Adipocyte (in vitro differentiated cells): ENCODE data around the gene LRRN3.
A peak's percentile ranks its signal among the peaks of the same experiment; 100 is the strongest.

Experiments
- DNase-seq: peaks from one replicate; pipeline ENCODE4 v3.0.0-alpha.2; 2015; ENCODE audit warnings: low read depth
- H3K27me3 ChIP-seq: replicated peaks from 2 replicates; pipeline ENCODE4 v1.7.0; 2013; ENCODE audit warnings: mild to moderate bottlenecking, low read length, moderate library complexity; ENCODE audit not compliant: control insufficient read depth, insufficient read depth
- H3K36me3 ChIP-seq: 2 replicates; pipeline ENCODE4 v1.7.0; 2013; ENCODE audit warnings: low read length, mild to moderate bottlenecking, moderate library complexity; ENCODE audit not compliant: control insufficient read depth, insufficient read depth, severe bottlenecking
- H3K4me1 ChIP-seq: 2 replicates; pipeline ENCODE4 v1.7.0; 2013; ENCODE audit warnings: mild to moderate bottlenecking, low read length, moderate library complexity; ENCODE audit not compliant: control insufficient read depth, insufficient read depth
- H3K4me3 ChIP-seq: 2 replicates; pipeline ENCODE4 v1.7.0; 2013; ENCODE audit warnings: mild to moderate bottlenecking, low read length, moderate library complexity
- H3K9ac ChIP-seq: 2 replicates; pipeline ENCODE4 v1.7.0; 2013; ENCODE audit warnings: mild to moderate bottlenecking, low read length, moderate library complexity
- H3K9me3 ChIP-seq: 2 replicates; pipeline ENCODE4 v1.7.0; 2013; ENCODE audit warnings: mild to moderate bottlenecking, low read length, moderate library complexity; ENCODE audit not compliant: control insufficient read depth

The LRRN3 gene

DNA sequence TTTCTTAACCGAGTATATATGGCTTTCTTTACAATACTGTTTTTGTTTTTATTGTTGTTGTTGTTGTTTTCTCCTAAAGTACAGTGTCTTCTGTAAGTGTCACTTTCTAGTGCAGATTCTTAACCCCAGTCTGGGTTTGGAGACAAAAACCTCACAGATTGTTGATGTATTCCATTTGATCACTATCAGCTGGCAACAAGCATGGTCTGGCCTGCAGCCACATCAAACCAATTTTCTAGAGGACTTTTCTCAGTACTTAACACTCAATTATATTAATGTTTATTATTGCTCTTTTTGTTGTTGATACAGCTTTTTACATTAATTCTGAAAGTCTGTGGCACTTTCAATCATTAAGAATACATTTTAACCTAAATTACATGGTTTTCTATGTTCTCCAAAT lies 17.1 kb downstream of the LRRN3 start:
- Histone ChIP-seq H3K36me3 (no peaks in the 10 kb centered on the region), H3K4me3 (peak overlapping the region; percentile 62), H3K4me1 (peaks cover 26% of the 10 kb centered on the region), H3K9ac (no peak overlapping the region), H3K27me3 (no peaks in the 10 kb centered on the region), H3K9me3 (no peaks in the 10 kb centered on the region)
- no peak for DNase-seq

DNA sequence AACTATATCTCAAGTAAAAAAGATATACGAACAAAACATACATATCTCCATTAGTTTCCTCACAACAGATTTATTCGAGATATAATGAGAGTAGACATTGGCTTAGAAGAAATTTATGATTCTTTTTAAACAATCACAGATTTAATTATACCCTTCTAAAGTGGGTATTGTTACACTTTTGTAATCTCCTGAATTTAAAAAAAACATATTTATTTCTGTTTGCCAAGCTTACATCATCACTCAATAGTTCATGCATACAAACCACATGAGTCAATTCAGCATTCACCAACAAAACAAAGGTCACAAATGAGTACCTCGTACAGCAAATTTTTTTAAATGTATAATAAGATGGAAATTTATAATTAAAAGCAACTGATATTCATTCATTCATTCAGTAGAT lies 17.6 kb downstream of the LRRN3 start:
- no peaks in the 10 kb centered on the region for H3K27me3 ChIP-seq
- H3K4me1 ChIP-seq: peaks cover 30% of the 10 kb centered on the region
- no peaks in the 10 kb centered on the region for H3K9me3 ChIP-seq
- no peak overlapping the region for H3K9ac ChIP-seq
- peak overlapping the region; percentile 26 for H3K4me3 ChIP-seq
- DNase-seq: peak; percentile 60
- no peaks in the 10 kb centered on the region for H3K36me3 ChIP-seq

DNA sequence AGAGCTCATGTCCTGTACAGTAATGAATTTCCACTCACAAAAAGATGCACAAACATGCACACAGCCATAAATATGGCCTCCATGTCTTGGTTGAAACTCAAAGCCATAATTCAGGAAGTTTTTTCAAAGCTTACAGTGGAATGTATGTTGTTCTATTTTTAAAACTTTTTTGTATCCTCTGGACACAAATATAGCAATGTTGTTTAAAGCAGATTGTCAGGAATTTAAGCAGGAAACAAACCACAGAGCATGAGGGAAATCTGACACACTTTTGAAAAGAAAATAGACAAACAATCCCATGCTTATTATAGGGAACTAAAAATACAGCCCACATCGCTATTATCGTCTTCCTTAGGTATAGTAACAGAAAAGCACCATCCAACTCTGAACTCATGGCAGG lies 21.5 kb downstream of the LRRN3 start:
- DNase-seq: peak; percentile 49

DNA sequence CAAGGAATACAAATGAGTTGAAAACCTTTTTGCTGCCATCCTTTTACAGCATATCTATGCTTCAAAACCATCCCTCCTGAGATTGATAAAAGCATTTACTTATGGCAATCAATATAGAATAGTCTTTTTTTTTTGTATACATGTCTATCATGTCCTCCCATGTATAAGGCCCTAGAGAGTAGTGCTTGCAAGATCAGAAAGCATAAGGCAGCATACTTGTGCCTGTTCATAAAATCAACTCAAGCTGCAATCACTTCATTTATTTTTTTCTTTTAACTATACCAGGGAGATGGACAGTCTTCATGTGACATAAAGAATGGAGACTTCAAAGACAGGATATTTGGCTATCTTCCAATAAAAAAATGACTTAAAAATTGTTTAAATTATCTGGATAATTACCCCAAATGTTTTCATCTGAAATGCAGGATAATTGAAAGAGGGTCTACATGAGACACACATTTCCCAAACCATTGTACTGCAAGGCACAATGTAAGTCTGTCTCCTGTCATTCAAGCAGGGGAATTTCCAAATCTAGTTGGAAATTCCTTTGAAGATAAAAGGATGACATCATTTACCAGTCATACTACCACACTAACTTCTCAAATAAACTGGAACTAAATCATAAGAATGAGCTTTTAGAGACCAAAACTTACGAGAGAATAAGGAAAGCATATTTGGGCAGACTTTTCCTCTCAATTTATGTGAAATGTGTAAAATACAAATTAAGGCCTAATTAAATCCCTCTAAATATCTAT lies 22.5 kb downstream of the LRRN3 start:
- H3K9me3 ChIP-seq: no peaks in the 10 kb centered on the region
- H3K9ac ChIP-seq: no peak overlapping the region
- no peaks in the 10 kb centered on the region for H3K36me3 ChIP-seq
- H3K27me3 ChIP-seq: no peaks in the 10 kb centered on the region
- H3K4me3 ChIP-seq: no peak overlapping the region
- DNase-seq: peak; percentile 66
- H3K4me1 ChIP-seq: peaks cover 20% of the 10 kb centered on the region

More for the DNA sequence above, 21.5 kb downstream of the LRRN3 start:
- Histone ChIP-seq H3K4me3 (no peak overlapping the region), H3K36me3 (no peaks in the 10 kb centered on the region), H3K4me1 (peaks cover 30% of the 10 kb centered on the region), H3K27me3 (no peaks in the 10 kb centered on the region), H3K9ac (no peak overlapping the region), H3K9me3 (no peaks in the 10 kb centered on the region)

DNA sequence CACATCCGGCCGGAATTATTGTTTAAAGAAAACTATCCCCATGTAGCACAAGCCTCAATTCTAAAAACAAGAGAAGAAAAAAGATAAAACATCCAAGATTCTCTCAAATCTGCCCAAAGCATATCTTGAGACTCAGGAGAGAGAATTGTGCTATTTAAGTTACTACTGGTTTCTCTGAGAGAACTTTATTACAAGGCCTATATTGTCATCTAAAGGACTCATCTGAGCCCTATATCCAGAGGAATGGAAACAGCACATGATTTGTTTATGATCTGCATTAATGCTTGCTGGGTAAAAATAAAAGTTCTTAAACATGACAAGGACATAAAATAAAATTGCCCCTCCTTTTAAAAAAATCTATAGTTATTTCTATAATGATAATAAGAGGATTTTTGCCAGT lies 25.0 kb downstream of the LRRN3 start:
- DNase-seq: no peak
- no peaks in the 10 kb centered on the region for H3K27me3 ChIP-seq
- no peaks in the 10 kb centered on the region for H3K36me3 ChIP-seq
- H3K9me3 ChIP-seq: no peaks in the 10 kb centered on the region
- H3K4me3 ChIP-seq: no peak overlapping the region
- H3K4me1 ChIP-seq: peaks cover 10% of the 10 kb centered on the region
- no peak overlapping the region for H3K9ac ChIP-seq

DNA sequence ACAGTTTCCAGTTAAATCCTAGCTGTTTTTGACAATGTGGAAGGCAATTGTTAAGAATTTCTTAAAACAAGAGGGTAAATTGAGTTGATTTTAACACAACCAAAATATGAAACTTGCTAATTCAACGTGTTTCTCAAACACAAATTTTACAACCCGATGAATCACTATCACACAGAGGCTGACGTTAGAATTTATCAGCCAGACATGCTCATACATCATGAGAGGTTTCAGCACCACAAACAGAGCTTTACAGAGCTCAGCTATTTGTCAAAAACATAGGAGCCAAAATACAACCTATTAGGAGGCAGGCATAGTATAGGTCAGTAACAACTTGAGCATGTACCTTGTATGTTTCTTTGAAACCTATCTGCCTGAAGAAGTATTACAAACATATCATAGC lies 36.1 kb downstream of the LRRN3 start:
- Histone ChIP-seq H3K9me3 (no peaks in the 10 kb centered on the region), H3K9ac (no peak overlapping the region), H3K27me3 (no peaks in the 10 kb centered on the region), H3K4me3 (no peak overlapping the region), H3K36me3 (peaks cover 3% of the 10 kb centered on the region), H3K4me1 (no peaks in the 10 kb centered on the region)
- no peak for DNase-seq

DNA sequence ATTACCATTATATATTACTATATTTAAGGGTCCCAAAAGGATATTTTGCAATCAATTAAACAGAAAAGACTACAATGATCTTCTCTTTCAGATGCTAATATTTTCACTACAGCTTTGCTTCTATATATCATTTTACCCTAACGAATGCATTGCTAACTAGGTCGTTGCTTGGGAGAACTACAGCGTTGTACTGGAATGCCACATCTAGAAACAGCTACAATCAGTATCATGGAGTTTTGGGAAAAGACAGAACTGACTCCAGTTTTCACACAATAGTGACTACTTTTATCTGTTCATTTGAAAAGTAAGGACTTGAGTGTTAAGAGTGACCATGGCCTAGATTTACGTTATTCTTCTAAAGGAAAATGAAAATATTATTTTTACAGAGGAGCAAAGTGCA lies 38.5 kb downstream of the LRRN3 start:
- Histone ChIP-seq H3K4me3 (no peak overlapping the region), H3K36me3 (peaks cover 2% of the 10 kb centered on the region), H3K9me3 (no peaks in the 10 kb centered on the region), H3K27me3 (no peaks in the 10 kb centered on the region), H3K9ac (no peak overlapping the region), H3K4me1 (no peaks in the 10 kb centered on the region)
- DNase-seq: no peak

DNA sequence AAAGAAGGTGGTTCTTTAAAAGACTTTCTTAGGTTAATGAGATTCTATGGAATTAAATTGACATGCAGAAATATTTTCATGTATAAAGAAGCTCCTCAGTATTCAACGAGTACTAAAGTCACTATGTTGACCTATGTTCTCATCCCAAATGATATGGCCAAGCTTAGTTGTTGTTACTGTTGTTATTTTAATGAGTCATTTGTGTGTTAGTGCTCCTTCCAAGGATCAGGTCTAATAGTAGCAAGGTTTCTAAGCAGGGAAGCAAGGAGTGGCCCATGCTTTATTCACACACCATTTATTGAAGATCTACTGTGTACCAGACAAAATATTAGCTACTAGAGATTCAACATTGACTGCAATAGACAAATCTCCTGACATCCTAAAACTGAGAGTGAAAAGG lies 41.9 kb downstream of the LRRN3 start:
- H3K4me3 ChIP-seq: no peak overlapping the region
- H3K9ac ChIP-seq: no peak overlapping the region
- no peak for DNase-seq
- no peaks in the 10 kb centered on the region for H3K9me3 ChIP-seq
- no peaks in the 10 kb centered on the region for H3K36me3 ChIP-seq
- H3K4me1 ChIP-seq: peaks cover 2% of the 10 kb centered on the region
- H3K27me3 ChIP-seq: no peaks in the 10 kb centered on the region

DNA sequence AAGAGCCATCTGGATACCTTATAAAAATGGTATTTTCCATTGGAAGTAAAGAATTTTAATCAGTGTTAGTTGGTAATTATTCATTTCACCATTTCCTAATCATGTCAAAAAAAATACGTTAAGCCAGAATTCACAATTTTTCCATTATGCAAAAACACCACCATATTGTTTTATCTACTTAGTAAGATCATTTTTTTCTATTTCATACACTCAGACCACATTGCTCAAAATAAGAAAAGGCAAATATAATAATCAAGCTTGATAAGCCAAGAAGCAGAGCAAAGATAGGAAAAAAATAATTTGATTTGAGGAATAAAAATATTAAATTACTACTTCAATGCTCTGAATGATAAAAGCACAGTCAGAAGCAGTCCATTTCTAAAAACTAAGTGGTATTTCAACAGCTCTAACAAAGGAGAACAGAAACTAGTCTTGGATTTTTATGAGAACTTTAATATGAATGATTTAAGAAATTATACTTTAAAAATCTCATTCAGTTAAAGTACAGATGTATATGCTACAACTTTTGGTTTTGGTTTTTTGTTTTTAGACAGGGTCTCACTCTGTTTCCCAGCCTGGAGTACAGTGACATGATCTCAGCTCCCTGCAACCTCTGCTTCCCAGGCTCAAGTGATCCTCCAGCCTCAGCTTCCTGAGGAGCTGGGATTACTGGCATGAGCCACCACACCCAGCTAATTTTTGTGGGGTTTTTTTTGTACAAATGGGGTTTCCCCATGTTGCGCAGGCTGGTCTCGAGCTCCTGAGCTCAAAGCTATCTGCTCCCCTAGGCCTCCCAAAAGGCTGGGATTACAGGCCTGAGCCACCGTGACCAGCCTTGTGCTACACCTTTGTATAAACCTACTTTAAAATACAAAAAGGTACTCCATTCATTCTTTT lies 46.6 kb downstream of the LRRN3 start:
- Histone ChIP-seq H3K9me3 (no peaks in the 10 kb centered on the region), H3K9ac (no peak overlapping the region), H3K4me3 (no peak overlapping the region), H3K27me3 (no peaks in the 10 kb centered on the region), H3K36me3 (no peaks in the 10 kb centered on the region), H3K4me1 (peaks cover 12% of the 10 kb centered on the region)
- DNase-seq: peak; percentile 59

DNA sequence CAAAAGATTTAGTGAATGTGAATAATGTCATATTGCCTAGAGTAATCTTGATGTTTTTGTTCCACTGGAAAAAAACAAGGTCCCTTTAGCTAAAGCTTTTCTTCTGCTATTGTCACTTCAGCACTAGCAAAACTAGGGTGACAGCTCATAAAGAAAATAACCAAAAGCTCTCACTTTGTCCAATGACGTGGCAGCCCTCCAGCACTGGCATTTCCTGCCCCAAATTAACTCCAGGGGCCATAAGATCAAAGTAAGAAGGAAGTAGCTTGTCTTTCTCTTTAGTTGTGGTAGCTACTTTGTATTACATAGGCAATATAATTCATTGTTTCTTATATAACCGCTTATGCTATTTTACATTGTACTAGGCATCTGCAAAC lies 47.3 kb downstream of the LRRN3 start:
- H3K27me3 ChIP-seq: no peaks in the 10 kb centered on the region
- H3K4me3 ChIP-seq: no peak overlapping the region
- peak; percentile 62 for DNase-seq
- no peak overlapping the region for H3K9ac ChIP-seq
- no peaks in the 10 kb centered on the region for H3K9me3 ChIP-seq
- H3K36me3 ChIP-seq: no peaks in the 10 kb centered on the region
- peaks cover 12% of the 10 kb centered on the region for H3K4me1 ChIP-seq

DNA sequence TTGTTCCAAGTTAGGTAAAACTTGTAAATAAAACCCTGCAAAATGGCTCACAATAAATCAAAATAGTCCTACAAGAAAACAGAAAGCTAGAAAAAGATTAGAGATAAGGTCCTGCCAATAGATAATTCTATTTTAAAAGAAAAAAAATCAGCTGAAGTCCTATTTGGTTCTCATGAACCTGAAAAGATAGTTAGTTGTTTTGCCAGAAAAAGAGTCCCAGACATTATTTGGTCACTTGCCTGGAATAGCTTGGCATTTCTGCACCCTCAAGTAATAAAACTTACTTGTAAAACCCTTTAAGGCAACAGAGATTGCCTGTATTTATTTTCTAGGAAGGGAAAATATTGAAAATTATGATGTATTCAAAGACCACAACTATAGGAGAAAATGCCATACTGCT lies 47.7 kb downstream of the LRRN3 start:
- Histone ChIP-seq H3K27me3 (no peaks in the 10 kb centered on the region), H3K9me3 (no peaks in the 10 kb centered on the region), H3K4me1 (peaks cover 12% of the 10 kb centered on the region), H3K9ac (no peak overlapping the region), H3K4me3 (no peak overlapping the region), H3K36me3 (no peaks in the 10 kb centered on the region)
- no peak for DNase-seq
